ENCODE results near the gene SDK2. TPM values are rescaled to one million over a fixed set of nuclear protein-coding genes. Genes with fewer than 3 reads are reported as not detected.
"Not testable (repeated sequence)": the region's sequence is repeated elsewhere in the genome, so short reads cannot be mapped to it uniquely, and the experiment has no call there.

SDK2 gene
- polyA plus RNA-seq, 1 experiment, result 0.01 TPM

- DNase-seq (ENCODE audit: low read depth, low spot score), result no peak
- ChIA-PET POLR2A (no interaction called here), CTCF (no interaction called here)
- Histone ChIP-seq H3K27me3 (ENCODE audit: control insufficient read depth, insufficient read depth, low read length) (no peaks in the 10 kb centered on the region), H3K4me3 (ENCODE audit: low read depth, low read length) (no peak overlapping the region), H3K27ac (ENCODE audit: low read depth, low read length) (no peak overlapping the region), H3K9me3 (ENCODE audit: control insufficient read depth, insufficient read depth, low read length) (no peaks in the 10 kb centered on the region; the same call in 1 of the 2 replicates)
- no peak for TF ChIP-seq CTCF (IDR thresholded peaks at IDR 0.05; ENCODE audit: low read depth, low read length)
These were observed 309.3 kb downstream of the SDK2 start for GRCh38 chr17:73334771-73335513.

- CTCF ChIA-PET, result interaction anchor here (0.7 to 0.9 kb wide), 2 partner anchors 37 to 589 kb away, joined by 6 to 10 read pairs; no protein-coding TSS in a partner anchor
- DNase-seq (ENCODE audit: low read depth, low spot score); H3K27me3 ChIP-seq (ENCODE audit: control insufficient read depth, insufficient read depth, low read length); H3K4me3 ChIP-seq (ENCODE audit: low read depth, low read length); H3K9me3 ChIP-seq (ENCODE audit: control insufficient read depth, insufficient read depth, low read length): not testable (repeated sequence)
- peak overlapping the region; percentile 11 for H3K27ac ChIP-seq (ENCODE audit: low read depth, low read length)
- POLR2A ChIA-PET, result interaction anchor here (0.6 kb wide), 1 partner anchor 24 kb away, joined by 3 read pairs; no protein-coding TSS in a partner anchor
These were observed 310.8 kb downstream of the SDK2 start for GRCh38 chr17:73333445-73333844.

GRCh38 chr17:73331060-73331459 is 313.2 kb downstream of the SDK2 start:
- H3K9me3 ChIP-seq (ENCODE audit: control insufficient read depth, insufficient read depth, low read length), result no peaks in the 10 kb centered on the region; the same call in 1 of the 2 replicates
- DNase-seq (ENCODE audit: low read depth, low spot score), result no peak
- POLR2A ChIA-PET, result no interaction called here
- H3K27me3 ChIP-seq (ENCODE audit: control insufficient read depth, insufficient read depth, low read length), result no peaks in the 10 kb centered on the region
- no peak for TF ChIP-seq CTCF (IDR thresholded peaks at IDR 0.05; ENCODE audit: low read depth, low read length)
- CTCF ChIA-PET, result interaction anchor here (1.6 kb wide), 1 partner anchor 39 kb away, joined by 4 read pairs; no protein-coding TSS in a partner anchor
- no peak overlapping the region for H3K27ac ChIP-seq (ENCODE audit: low read depth, low read length)
- no peak overlapping the region for H3K4me3 ChIP-seq (ENCODE audit: low read depth, low read length)

- ChIA-PET CTCF (no interaction called here), POLR2A (no interaction called here)
- no peak for DNase-seq (ENCODE audit: low read depth, low spot score)
- H3K4me3 ChIP-seq (ENCODE audit: low read depth, low read length), result no peak overlapping the region
- no peak for TF ChIP-seq CTCF (IDR thresholded peaks at IDR 0.05; ENCODE audit: low read depth, low read length)
- H3K27ac ChIP-seq (ENCODE audit: low read depth, low read length), result no peak overlapping the region
- no peaks in the 10 kb centered on the region for H3K9me3 ChIP-seq (ENCODE audit: control insufficient read depth, insufficient read depth, low read length)
- H3K27me3 ChIP-seq (ENCODE audit: control insufficient read depth, insufficient read depth, low read length), result no peaks in the 10 kb centered on the region
These were observed 316.6 kb downstream of the SDK2 start for GRCh38 chr17:73327676-73328075.

- TF ChIP-seq CTCF (IDR thresholded peaks at IDR 0.05; ENCODE audit: low read depth, low read length), result peak; percentile 26; the same call in 1 of the 2 replicates
- ChIA-PET POLR2A (interaction anchor here (1.1 kb wide), 1 partner anchor 15 kb away, joined by 3 read pairs; no protein-coding TSS in a partner anchor), CTCF (interaction anchor here (1.0 to 1.6 kb wide), 2 partner anchors 17 to 44 kb away, joined by 3 to 14 read pairs; no protein-coding TSS in a partner anchor)
- peak overlapping the region; percentile 21 for H3K27ac ChIP-seq (ENCODE audit: low read depth, low read length)
- DNase-seq (ENCODE audit: low read depth, low spot score), result no peak
- no peak overlapping the region for H3K4me3 ChIP-seq (ENCODE audit: low read depth, low read length)
- no peaks in the 10 kb centered on the region for H3K27me3 ChIP-seq (ENCODE audit: control insufficient read depth, insufficient read depth, low read length)
- H3K9me3 ChIP-seq (ENCODE audit: control insufficient read depth, insufficient read depth, low read length), result no peaks in the 10 kb centered on the region
These were observed 318.8 kb downstream of the SDK2 start for GRCh38 chr17:73325527-73325842.

All from AG04450 (cell line).